Colonic mucosa (tissue), 4 donors: ENCODE results near the gene INAFM2. TPM values are rescaled to one million over a fixed set of nuclear protein-coding genes. Genes with fewer than 3 reads are reported as not detected.

ENCODE experiments used
- DNase-seq: peaks from one replicate; pipeline ENCODE4 v3.0.0-alpha.2; 2020
- H3K27ac ChIP-seq: fragments of 200-600 bp; one replicate; pipeline ENCODE4 v1.8.0; 2021
- H3K27me3 ChIP-seq: fragments of 200-600 bp; one replicate; pipeline ENCODE4 v1.8.0; 2021
- H3K36me3 ChIP-seq: fragments of 200-600 bp; one replicate; pipeline ENCODE4 v1.8.0; 2021
- H3K4me1 ChIP-seq: fragments of 200-600 bp; one replicate; pipeline ENCODE4 v1.8.0; 2021; ENCODE audit warnings: mild to moderate bottlenecking
- H3K4me3 ChIP-seq: fragments of 200-600 bp; one replicate; pipeline ENCODE4 v1.8.0; 2021
- H3K9ac ChIP-seq, 2 donors: one replicate each; pipeline ENCODE4 v1.7.0; 2013; ENCODE audit warnings: control low read depth in 2 of 2, low read depth in 2 of 2, low read length in 2 of 2
- H3K9me3 ChIP-seq: fragments of 200-600 bp; one replicate; pipeline ENCODE4 v1.8.0; 2021
- intact Hi-C: fragments of 100-400 bp; cut with DNase I; formaldehyde crosslinking; loops from one replicate; pipeline ENCODE4 v1.14.1; 2022
- total RNA-seq, 2 donors: library from RNA; stranded (reverse); fragmentation: NEBNext Ultra II Directional in 1 of 2; extraction: Animal tissue kit (Norgen Biotek cat#: 25700) in 1 of 2; gene quantifications; one replicate each; pipeline ENCODE4 v1.2.1, GENCODE V29; 2021
- TF ChIP-seq, protein P1 (sequence below): fragments of 200-600 bp; IDR thresholded peaks from one replicate; pipeline ENCODE4 v1.8.0; 2022; ENCODE audit warnings: antibody characterized with exemption, mild to moderate bottlenecking
- donor health status: healthy.
- donor health status: DM: no; HTN: no; CAD: no.
- donor health status: DM: no; HTN: no; CAD: no.

Gene INAFM2
- total RNA-seq, 2 donors from 2014 or later, result 10.8 to 28.6 TPM

- Histone ChIP-seq H3K36me3 (no peaks in the 10 kb centered on the region), H3K9me3 (no peaks in the 10 kb centered on the region), H3K27ac (peak overlapping the region; percentile 98), H3K4me1 (peaks cover 25% of the 10 kb centered on the region), H3K4me3 (no peak overlapping the region), H3K27me3 (no peaks in the 10 kb centered on the region), H3K9ac (peak overlapping the region; percentile 56 to 99)
- TF ChIP-seq, protein P1, sequence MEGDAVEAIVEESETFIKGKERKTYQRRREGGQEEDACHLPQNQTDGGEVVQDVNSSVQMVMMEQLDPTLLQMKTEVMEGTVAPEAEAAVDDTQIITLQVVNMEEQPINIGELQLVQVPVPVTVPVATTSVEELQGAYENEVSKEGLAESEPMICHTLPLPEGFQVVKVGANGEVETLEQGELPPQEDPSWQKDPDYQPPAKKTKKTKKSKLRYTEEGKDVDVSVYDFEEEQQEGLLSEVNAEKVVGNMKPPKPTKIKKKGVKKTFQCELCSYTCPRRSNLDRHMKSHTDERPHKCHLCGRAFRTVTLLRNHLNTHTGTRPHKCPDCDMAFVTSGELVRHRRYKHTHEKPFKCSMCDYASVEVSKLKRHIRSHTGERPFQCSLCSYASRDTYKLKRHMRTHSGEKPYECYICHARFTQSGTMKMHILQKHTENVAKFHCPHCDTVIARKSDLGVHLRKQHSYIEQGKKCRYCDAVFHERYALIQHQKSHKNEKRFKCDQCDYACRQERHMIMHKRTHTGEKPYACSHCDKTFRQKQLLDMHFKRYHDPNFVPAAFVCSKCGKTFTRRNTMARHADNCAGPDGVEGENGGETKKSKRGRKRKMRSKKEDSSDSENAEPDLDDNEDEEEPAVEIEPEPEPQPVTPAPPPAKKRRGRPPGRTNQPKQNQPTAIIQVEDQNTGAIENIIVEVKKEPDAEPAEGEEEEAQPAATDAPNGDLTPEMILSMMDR, result no peak
- intact Hi-C loops, result no loop called here
- DNase-seq, result peak; percentile 91
Measured at GRCh38 chr15:40345867-40346578, 22.5 kb downstream of the INAFM2 start.

GRCh38 chr15:40346579-40347558, 23.4 kb downstream of the INAFM2 start:
- Histone ChIP-seq H3K4me1 (peaks cover 25% of the 10 kb centered on the region), H3K27ac (peak overlapping the region; percentile 98), H3K4me3 (no peak overlapping the region), H3K36me3 (no peaks in the 10 kb centered on the region), H3K27me3 (no peaks in the 10 kb centered on the region), H3K9me3 (no peaks in the 10 kb centered on the region), H3K9ac (peak overlapping the region; percentile 61 to 99)
- DNase-seq, result no peak
- TF ChIP-seq, protein P1, result no peak
- intact Hi-C loops, result no loop called here

GRCh38 chr15:40347559-40348473, 24.3 kb downstream of the INAFM2 start:
- Histone ChIP-seq H3K4me1 (peaks cover 25% of the 10 kb centered on the region), H3K9ac (peak overlapping the region; percentile 61 to 99), H3K4me3 (no peak overlapping the region), H3K9me3 (no peaks in the 10 kb centered on the region), H3K27me3 (no peaks in the 10 kb centered on the region), H3K36me3 (no peaks in the 10 kb centered on the region), H3K27ac (peak overlapping the region; percentile 98)
- peak; percentile 90 for DNase-seq
- TF ChIP-seq, protein P1, result no peak
- intact Hi-C loops, result no loop called here

DNA sequence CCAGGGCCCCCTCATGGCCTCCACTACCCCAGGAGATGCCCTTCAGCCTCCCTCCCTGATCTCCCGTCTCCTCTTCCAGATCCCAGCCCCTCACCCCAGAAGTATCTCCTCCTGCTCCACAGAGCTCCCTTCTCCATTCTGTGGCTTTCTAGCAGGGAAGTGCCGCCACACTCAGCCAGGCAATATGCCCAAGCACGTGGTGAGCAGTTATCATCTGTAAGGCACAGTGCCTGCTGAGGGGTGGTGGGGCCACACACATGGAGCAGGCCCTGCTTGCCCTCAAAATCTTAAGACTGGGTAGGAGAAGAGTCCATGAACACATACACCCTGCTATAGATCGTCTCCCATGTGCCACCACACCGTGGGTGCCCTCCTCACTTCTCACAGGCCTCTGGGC, 25.0 kb downstream of the INAFM2 start:
- Histone ChIP-seq H3K9me3 (no peaks in the 10 kb centered on the region), H3K36me3 (no peaks in the 10 kb centered on the region), H3K27me3 (no peaks in the 10 kb centered on the region), H3K4me1 (peaks cover 25% of the 10 kb centered on the region), H3K27ac (peak overlapping the region; percentile 98), H3K4me3 (no peak overlapping the region), H3K9ac (peak overlapping the region; percentile 44 to 99)
- intact Hi-C loops, result no loop called here
- TF ChIP-seq, protein P1, result no peak
- no peak for DNase-seq

GRCh38 chr15:40349163-40349562, 25.7 kb downstream of the INAFM2 start:
- no peaks in the 10 kb centered on the region for H3K27me3 ChIP-seq
- H3K4me3 ChIP-seq, result no peak overlapping the region
- DNase-seq, result peak; percentile 83
- H3K36me3 ChIP-seq, result no peaks in the 10 kb centered on the region
- peaks cover 26% of the 10 kb centered on the region for H3K4me1 ChIP-seq
- H3K9ac ChIP-seq, result peak overlapping the region; percentile 44 to 99
- peak overlapping the region; percentile 98 for H3K27ac ChIP-seq
- intact Hi-C loops, result no loop called here
- no peaks in the 10 kb centered on the region for H3K9me3 ChIP-seq
- TF ChIP-seq, protein P1, result no peak
